HEK293 (cell line): ENCODE measurements around the gene ATAD2B.

Source experiments
- CTCF ChIA-PET: fragments of 350-600 bp; formaldehyde crosslinking; extraction: SDS; loops from one replicate; lab custom pipeline; 2021; ENCODE audit warnings: antibody characterized with exemption; lab: Yijun Ruan, JAX
- POLR2A ChIA-PET: fragments of 300-600 bp; formaldehyde crosslinking; extraction: SDS; loops from one replicate; lab custom pipeline; 2020; ENCODE audit warnings: antibody characterized with exemption, inconsistent platforms; lab: Yijun Ruan, JAX
- H3K27ac ChIP-seq: fragments of 200-500 bp; sonication (Bioruptor generic); 2 replicates; pipeline ENCODE4 v1.5.1; 2014; ENCODE audit warnings: low read depth, low read length, control low read depth, inconsistent platforms; ENCODE audit errors: extremely low read depth
- H3K36me3 ChIP-seq, 2 experiments: fragments of 200-500 bp in 1 of 2; sonication (Bioruptor generic) in 1 of 2; 1 replicate in 1 of 2; 2 replicates in 1 of 2; pipeline ENCODE4 v1.5.1; 2014 to 2017; ENCODE audit warnings: inconsistent platforms in 2 of 2, low read length in 2 of 2; ENCODE audit not compliant: control insufficient read depth in 2 of 2, insufficient read depth in 1 of 2
- H3K4me1 ChIP-seq: fragments of 200-500 bp; sonication (Bioruptor generic); 2 replicates; pipeline ENCODE4 v1.5.1; 2014; ENCODE audit warnings: mild to moderate bottlenecking, low read length, inconsistent platforms; ENCODE audit not compliant: control insufficient read depth, insufficient read depth
- H3K4me3 ChIP-seq: 2 replicates; pipeline ENCODE4 v1.5.1; 2011; ENCODE audit warnings: low read depth, mild to moderate bottlenecking, control low read depth, low read length, moderate library complexity
- H3K9me3 ChIP-seq: fragments of 200-500 bp; sonication (Bioruptor generic); 2 replicates; pipeline ENCODE4 v1.5.1; 2014; ENCODE audit warnings: low read depth, low read length, inconsistent platforms; ENCODE audit not compliant: control insufficient read depth, insufficient read depth
- FEZF1 ChIP-seq: fragments of 450-650 bp; formaldehyde crosslinking; IDR thresholded peaks from 2 replicates; pipeline ENCODE4 v1.5.1; 2016; ENCODE audit warnings: missing biosample characterization, missing genetic modification characterization
- KLF7 ChIP-seq: fragments of 450-650 bp; formaldehyde crosslinking; IDR thresholded peaks from 2 replicates; pipeline ENCODE4 v1.5.1; 2016; ENCODE audit warnings: missing biosample characterization, missing genetic modification characterization, borderline replicate concordance
- KLF8 ChIP-seq: fragments of 450-650 bp; formaldehyde crosslinking; IDR thresholded peaks from 2 replicates; pipeline ENCODE4 v1.5.1; 2016; ENCODE audit warnings: missing biosample characterization, missing genetic modification characterization
- OSR2 ChIP-seq: fragments of 450-650 bp; formaldehyde crosslinking; IDR thresholded peaks from 2 replicates; pipeline ENCODE4 v1.5.1; 2016; ENCODE audit warnings: missing biosample characterization, missing genetic modification characterization
- SALL2 ChIP-seq: fragments of 450-650 bp; formaldehyde crosslinking; IDR thresholded peaks from 2 replicates; pipeline ENCODE4 v1.5.0; 2017; ENCODE audit warnings: missing biosample characterization, mild to moderate bottlenecking, missing genetic modification characterization, borderline replicate concordance
- SETDB1 ChIP-seq: IDR thresholded peaks from one replicate; pipeline ENCODE4 v1.6.1; 2017; ENCODE audit warnings: mild to moderate bottlenecking, low read length, moderate library complexity, mixed read lengths; ENCODE audit not compliant: insufficient read length
- TCF7L2 ChIP-seq: IDR thresholded peaks from 2 replicates; pipeline ENCODE4 v1.6.1; 2011; ENCODE audit warnings: low read depth, mild to moderate bottlenecking, inconsistent platforms, low read length, moderate library complexity, borderline replicate concordance
- ZBTB1 ChIP-seq: fragments of 450-650 bp; formaldehyde crosslinking; IDR thresholded peaks from 2 replicates; pipeline ENCODE4 v1.5.1; 2016; ENCODE audit warnings: missing biosample characterization, missing genetic modification characterization
- ZBTB21 ChIP-seq: fragments of 450-650 bp; formaldehyde crosslinking; IDR thresholded peaks from 2 replicates; pipeline ENCODE4 v1.5.1; 2017; ENCODE audit warnings: missing biosample characterization, missing genetic modification characterization
- ZNF121 ChIP-seq: fragments of 450-650 bp; formaldehyde crosslinking; IDR thresholded peaks from 2 replicates; pipeline ENCODE4 v1.5.1; 2016; ENCODE audit warnings: missing biosample characterization, missing genetic modification characterization
- ZNF146 ChIP-seq: fragments of 450-650 bp; formaldehyde crosslinking; IDR thresholded peaks from 2 replicates; pipeline ENCODE4 v1.5.1; 2016; ENCODE audit warnings: missing biosample characterization, missing genetic modification characterization
- ZNF223 ChIP-seq: fragments of 450-650 bp; formaldehyde crosslinking; IDR thresholded peaks from 2 replicates; pipeline ENCODE4 v1.5.1; 2016; ENCODE audit warnings: missing biosample characterization, missing genetic modification characterization
- ZNF239 ChIP-seq: fragments of 450-650 bp; formaldehyde crosslinking; IDR thresholded peaks from 2 replicates; pipeline ENCODE4 v1.5.1; 2016; ENCODE audit warnings: missing biosample characterization, missing genetic modification characterization
- ZNF311 ChIP-seq: fragments of 450-650 bp; formaldehyde crosslinking; IDR thresholded peaks from 2 replicates; pipeline ENCODE4 v1.5.1; 2017; ENCODE audit warnings: missing biosample characterization, missing genetic modification characterization, borderline replicate concordance
- ZNF354C ChIP-seq: fragments of 450-650 bp; formaldehyde crosslinking; IDR thresholded peaks from 2 replicates; pipeline ENCODE4 v1.5.1; 2016; ENCODE audit warnings: missing biosample characterization, missing genetic modification characterization, low read depth, borderline replicate concordance
- ZNF530 ChIP-seq: fragments of 450-650 bp; formaldehyde crosslinking; IDR thresholded peaks from 2 replicates; pipeline ENCODE4 v1.5.1; 2016; ENCODE audit warnings: low read depth, missing biosample characterization, missing genetic modification characterization
- ZNF621 ChIP-seq: fragments of 450-650 bp; formaldehyde crosslinking; IDR thresholded peaks from 2 replicates; pipeline ENCODE4 v1.5.1; 2017; ENCODE audit warnings: missing biosample characterization, missing genetic modification characterization
- ZNF654 ChIP-seq: fragments of 450-650 bp; formaldehyde crosslinking; IDR thresholded peaks from 2 replicates; pipeline ENCODE4 v1.5.1; 2016; ENCODE audit warnings: low read depth, missing biosample characterization, missing genetic modification characterization
- ZNF76 ChIP-seq: fragments of 450-650 bp; formaldehyde crosslinking; IDR thresholded peaks from 2 replicates; pipeline ENCODE4; 2016; ENCODE audit warnings: low read depth, missing biosample characterization, missing genetic modification characterization, borderline replicate concordance
- TF ChIP-seq, protein P1 (sequence below): fragments of 450-650 bp; IDR thresholded peaks from 2 replicates; pipeline ENCODE4 v1.5.1; 2018; ENCODE audit warnings: missing biosample characterization, missing genetic modification characterization
- TF ChIP-seq, protein P2 (sequence below): fragments of 450-650 bp; formaldehyde crosslinking; IDR thresholded peaks from 2 replicates; pipeline ENCODE4 v1.5.1; 2017; ENCODE audit warnings: missing biosample characterization, missing genetic modification characterization
- TF ChIP-seq, protein P3 (sequence below): sonication (generic); formaldehyde crosslinking; IDR thresholded peaks from 2 replicates; pipeline ENCODE4 v1.8.1; 2022; ENCODE audit warnings: mild to moderate bottlenecking, moderate library complexity, missing genetic modification reagents
- TF ChIP-seq, protein P4 (sequence below): fragments of 450-650 bp; formaldehyde crosslinking; IDR thresholded peaks from 2 replicates; pipeline ENCODE4 v1.5.1; 2016; ENCODE audit warnings: missing biosample characterization, missing genetic modification characterization
- TF ChIP-seq, protein P5 (sequence below): fragments of 450-650 bp; formaldehyde crosslinking; IDR thresholded peaks from 2 replicates; pipeline ENCODE4 v1.5.1; 2017; ENCODE audit warnings: missing biosample characterization, missing genetic modification characterization
- TF ChIP-seq, protein P6 (sequence below): fragments of 450-650 bp; formaldehyde crosslinking; IDR thresholded peaks from 2 replicates; pipeline ENCODE4 v1.5.1; 2016; ENCODE audit warnings: missing biosample characterization, missing genetic modification characterization

Gene ATAD2B

DNA sequence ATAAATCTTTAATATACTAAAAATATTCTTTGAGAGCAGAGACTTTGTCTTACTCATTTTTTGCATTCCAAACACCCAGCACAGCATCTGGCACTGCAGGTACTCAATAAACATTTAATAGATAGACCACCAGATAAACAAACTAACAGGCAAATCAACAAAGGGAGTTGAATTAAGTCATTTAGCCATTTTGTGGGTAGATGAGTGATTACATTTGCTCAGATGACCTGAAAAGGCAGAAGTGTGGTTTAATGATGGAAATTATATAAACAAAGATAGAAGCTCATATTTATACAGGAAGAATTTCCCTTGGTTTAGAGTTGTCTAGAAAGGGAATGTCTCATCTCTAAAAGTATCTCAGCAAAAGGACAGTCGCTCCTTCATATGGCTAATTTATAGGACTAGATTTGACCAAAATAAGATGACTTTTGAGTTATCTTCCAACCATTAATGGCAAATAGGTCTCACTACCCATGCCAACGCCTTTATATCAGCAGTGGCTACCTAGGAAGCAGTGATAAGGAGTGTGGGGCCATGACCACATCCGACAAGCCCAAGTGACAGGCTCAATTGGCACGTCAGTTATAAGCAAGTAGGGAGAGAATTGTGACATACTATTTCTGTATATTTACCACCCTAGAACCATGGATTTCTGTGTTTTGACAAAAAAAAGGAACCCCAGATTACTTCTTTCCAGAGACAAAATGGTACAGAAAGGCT lies 173.5 kb downstream of the ATAD2B start (continued):
- TF ChIP-seq, protein P1, sequence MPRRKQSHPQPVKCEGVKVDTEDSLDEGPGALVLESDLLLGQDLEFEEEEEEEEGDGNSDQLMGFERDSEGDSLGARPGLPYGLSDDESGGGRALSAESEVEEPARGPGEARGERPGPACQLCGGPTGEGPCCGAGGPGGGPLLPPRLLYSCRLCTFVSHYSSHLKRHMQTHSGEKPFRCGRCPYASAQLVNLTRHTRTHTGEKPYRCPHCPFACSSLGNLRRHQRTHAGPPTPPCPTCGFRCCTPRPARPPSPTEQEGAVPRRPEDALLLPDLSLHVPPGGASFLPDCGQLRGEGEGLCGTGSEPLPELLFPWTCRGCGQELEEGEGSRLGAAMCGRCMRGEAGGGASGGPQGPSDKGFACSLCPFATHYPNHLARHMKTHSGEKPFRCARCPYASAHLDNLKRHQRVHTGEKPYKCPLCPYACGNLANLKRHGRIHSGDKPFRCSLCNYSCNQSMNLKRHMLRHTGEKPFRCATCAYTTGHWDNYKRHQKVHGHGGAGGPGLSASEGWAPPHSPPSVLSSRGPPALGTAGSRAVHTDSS (tag by site-specific recombination): no peak
- TF ChIP-seq OSR2: peak; percentile 51
- no peak for TF ChIP-seq ZNF530
- TF ChIP-seq SALL2 (tag by site-specific recombination): no peak
- no peak for TF ChIP-seq ZNF621
- no peak for TF ChIP-seq ZNF239 (tag by site-specific recombination)
- TF ChIP-seq FEZF1 (tag by site-specific recombination): peak; percentile 65
- no peak for TF ChIP-seq ZNF121 (tag by site-specific recombination)
- TF ChIP-seq ZNF354C (tag by site-specific recombination): no peak
- TF ChIP-seq, protein P2, sequence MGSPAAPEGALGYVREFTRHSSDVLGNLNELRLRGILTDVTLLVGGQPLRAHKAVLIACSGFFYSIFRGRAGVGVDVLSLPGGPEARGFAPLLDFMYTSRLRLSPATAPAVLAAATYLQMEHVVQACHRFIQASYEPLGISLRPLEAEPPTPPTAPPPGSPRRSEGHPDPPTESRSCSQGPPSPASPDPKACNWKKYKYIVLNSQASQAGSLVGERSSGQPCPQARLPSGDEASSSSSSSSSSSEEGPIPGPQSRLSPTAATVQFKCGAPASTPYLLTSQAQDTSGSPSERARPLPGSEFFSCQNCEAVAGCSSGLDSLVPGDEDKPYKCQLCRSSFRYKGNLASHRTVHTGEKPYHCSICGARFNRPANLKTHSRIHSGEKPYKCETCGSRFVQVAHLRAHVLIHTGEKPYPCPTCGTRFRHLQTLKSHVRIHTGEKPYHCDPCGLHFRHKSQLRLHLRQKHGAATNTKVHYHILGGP (tag by site-specific recombination): peak; percentile 39; the same call in 1 of the 2 replicates
- TF ChIP-seq ZNF76 (tag by site-specific recombination): no peak
- no peak for TF ChIP-seq TCF7L2
- no peak for TF ChIP-seq ZNF311 (tag by site-specific recombination)
- TF ChIP-seq, protein P3, sequence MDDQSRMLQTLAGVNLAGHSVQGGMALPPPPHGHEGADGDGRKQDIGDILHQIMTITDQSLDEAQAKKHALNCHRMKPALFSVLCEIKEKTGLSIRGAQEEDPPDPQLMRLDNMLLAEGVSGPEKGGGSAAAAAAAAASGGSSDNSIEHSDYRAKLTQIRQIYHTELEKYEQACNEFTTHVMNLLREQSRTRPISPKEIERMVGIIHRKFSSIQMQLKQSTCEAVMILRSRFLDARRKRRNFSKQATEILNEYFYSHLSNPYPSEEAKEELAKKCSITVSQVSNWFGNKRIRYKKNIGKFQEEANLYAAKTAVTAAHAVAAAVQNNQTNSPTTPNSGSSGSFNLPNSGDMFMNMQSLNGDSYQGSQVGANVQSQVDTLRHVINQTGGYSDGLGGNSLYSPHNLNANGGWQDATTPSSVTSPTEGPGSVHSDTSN: no peak
- TF ChIP-seq ZNF223 (tag by site-specific recombination): no peak
- no peak for TF ChIP-seq KLF8 (tag by site-specific recombination)

DNA sequence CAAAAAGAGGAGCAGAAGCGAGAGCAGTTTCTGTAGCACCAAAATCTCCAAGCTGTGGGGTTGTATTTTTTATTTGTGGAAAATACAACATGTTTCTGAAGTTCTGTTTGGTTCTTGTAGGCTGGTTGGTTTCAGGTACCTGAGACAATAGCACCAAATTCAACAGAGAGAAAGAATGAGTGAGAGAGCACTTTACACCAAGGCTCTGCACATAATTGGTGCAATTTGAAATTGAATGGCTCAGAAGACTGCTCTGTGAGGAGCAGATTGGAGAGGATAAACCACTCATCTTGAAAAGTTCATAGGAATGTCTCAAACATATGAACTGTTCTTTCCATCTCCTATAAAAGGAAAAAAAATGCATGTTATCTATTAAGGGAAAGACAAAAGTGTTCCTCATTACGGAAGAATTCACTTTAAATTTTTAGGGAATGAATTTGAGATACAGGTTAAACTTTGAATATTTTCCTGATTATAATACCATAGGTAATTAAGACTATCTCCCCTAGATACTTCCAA lies 175.1 kb downstream of the ATAD2B start:
- H3K4me3 ChIP-seq: no peak overlapping the region
- CTCF ChIA-PET: no interaction called here
- TF ChIP-seq ZBTB21 (tag by site-specific recombination): no peak
- TF ChIP-seq, protein P4, sequence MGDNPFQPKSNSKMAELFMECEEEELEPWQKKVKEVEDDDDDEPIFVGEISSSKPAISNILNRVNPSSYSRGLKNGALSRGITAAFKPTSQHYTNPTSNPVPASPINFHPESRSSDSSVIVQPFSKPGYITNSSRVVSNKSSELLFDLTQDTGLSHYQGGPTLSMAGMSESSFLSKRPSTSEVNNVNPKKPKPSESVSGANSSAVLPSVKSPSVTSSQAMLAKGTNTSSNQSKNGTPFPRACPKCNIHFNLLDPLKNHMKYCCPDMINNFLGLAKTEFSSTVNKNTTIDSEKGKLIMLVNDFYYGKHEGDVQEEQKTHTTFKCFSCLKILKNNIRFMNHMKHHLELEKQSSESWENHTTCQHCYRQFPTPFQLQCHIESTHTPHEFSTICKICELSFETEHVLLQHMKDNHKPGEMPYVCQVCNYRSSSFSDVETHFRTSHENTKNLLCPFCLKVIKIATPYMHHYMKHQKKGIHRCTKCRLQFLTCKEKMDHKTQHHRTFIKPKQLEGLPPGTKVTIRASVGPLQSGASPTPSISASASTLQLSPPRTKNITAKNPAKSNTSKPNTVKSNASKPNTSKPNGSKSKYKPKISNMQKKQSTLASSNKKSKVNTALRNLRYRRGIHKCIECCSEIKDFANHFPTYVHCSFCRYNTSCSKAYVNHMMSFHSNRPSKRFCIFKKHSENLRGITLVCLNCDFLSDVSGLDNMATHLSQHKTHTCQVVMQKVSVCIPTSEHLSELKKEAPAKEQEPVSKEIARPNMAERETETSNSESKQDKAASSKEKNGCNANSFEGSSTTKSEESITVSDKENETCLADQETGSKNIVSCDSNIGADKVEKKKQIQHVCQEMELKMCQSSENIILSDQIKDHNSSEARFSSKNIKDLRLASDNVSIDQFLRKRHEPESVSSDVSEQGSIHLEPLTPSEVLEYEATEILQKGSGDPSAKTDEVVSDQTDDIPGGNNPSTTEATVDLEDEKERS: no peak
- TF ChIP-seq ZNF146 (tag by site-specific recombination): no peak
- TF ChIP-seq ZNF654: no peak
- TF ChIP-seq SETDB1: no peak
- no peak for TF ChIP-seq ZBTB1 (tag by site-specific recombination)
- TF ChIP-seq, protein P5, sequence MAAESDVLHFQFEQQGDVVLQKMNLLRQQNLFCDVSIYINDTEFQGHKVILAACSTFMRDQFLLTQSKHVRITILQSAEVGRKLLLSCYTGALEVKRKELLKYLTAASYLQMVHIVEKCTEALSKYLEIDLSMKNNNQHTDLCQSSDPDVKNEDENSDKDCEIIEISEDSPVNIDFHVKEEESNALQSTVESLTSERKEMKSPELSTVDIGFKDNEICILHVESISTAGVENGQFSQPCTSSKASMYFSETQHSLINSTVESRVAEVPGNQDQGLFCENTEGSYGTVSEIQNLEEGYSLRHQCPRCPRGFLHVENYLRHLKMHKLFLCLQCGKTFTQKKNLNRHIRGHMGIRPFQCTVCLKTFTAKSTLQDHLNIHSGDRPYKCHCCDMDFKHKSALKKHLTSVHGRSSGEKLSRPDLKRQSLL: no peak
- no peak for TF ChIP-seq KLF7
- TF ChIP-seq, protein P6, sequence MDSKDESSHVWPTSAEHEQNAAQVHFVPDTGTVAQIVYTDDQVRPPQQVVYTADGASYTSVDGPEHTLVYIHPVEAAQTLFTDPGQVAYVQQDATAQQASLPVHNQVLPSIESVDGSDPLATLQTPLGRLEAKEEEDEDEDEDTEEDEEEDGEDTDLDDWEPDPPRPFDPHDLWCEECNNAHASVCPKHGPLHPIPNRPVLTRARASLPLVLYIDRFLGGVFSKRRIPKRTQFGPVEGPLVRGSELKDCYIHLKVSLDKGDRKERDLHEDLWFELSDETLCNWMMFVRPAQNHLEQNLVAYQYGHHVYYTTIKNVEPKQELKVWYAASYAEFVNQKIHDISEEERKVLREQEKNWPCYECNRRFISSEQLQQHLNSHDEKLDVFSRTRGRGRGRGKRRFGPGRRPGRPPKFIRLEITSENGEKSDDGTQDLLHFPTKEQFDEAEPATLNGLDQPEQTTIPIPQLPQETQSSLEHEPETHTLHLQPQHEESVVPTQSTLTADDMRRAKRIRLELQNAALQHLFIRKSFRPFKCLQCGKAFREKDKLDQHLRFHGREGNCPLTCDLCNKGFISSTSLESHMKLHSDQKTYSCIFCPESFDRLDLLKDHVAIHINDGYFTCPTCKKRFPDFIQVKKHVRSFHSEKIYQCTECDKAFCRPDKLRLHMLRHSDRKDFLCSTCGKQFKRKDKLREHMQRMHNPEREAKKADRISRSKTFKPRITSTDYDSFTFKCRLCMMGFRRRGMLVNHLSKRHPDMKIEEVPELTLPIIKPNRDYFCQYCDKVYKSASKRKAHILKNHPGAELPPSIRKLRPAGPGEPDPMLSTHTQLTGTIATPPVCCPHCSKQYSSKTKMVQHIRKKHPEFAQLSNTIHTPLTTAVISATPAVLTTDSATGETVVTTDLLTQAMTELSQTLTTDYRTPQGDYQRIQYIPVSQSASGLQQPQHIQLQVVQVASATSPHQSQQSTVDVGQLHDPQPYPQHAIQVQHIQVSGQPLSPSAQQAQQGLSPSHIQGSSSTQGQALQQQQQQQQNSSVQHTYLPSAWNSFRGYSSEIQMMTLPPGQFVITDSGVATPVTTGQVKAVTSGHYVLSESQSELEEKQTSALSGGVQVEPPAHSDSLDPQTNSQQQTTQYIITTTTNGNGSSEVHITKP (tag by site-specific recombination): no peak

More for the DNA sequence above, 175.1 kb downstream of the ATAD2B start:
- H3K27ac ChIP-seq: no peak overlapping the region
- POLR2A ChIA-PET: no interaction called here
- no peaks in the 10 kb centered on the region for H3K36me3 ChIP-seq
- no peaks in the 10 kb centered on the region for H3K9me3 ChIP-seq
- H3K4me1 ChIP-seq: peaks cover 14% of the 10 kb centered on the region
